CD8-positive, alpha-beta memory T cell (primary cell): ENCODE results near the gene IRF1. TPM values are rescaled to one million over a fixed set of nuclear protein-coding genes. Genes with fewer than 3 reads are reported as not detected.

Experiments used
- CTCF ChIA-PET: fragments of 350-600 bp; sonication (Branson Sonifier 250); formaldehyde crosslinking; loops from one replicate; lab custom pipeline; 2021; ENCODE audit warnings: antibody characterized with exemption; lab: Charles Lee
- POLR2A ChIA-PET: fragments of 350-600 bp; sonication (Branson Sonifier 250); formaldehyde crosslinking; loops from one replicate; lab custom pipeline; 2021; ENCODE audit warnings: antibody characterized with exemption; lab: Charles Lee
- DNase-seq, 5 donors: peaks; one replicate each; pipeline versions ENCODE4 v3.0.0 to v3.0.0-alpha.2; 2020 to 2022; ENCODE audit warnings: mixed read lengths in 1 of 5
- H3K27ac ChIP-seq: one replicate; pipeline ENCODE4 v1.7.0; 2013; ENCODE audit warnings: low read depth, mild to moderate bottlenecking, low read length, moderate library complexity
- H3K27me3 ChIP-seq: 2 replicates; pipeline ENCODE4 v1.7.0; 2013; ENCODE audit warnings: low read length, mild to moderate bottlenecking; ENCODE audit not compliant: insufficient read depth, poor library complexity, severe bottlenecking
- H3K36me3 ChIP-seq: 2 replicates; pipeline ENCODE4 v1.7.0; 2013; ENCODE audit warnings: mild to moderate bottlenecking, low read length, moderate library complexity; ENCODE audit not compliant: insufficient read depth
- H3K4me1 ChIP-seq: 2 replicates; pipeline ENCODE4 v1.7.0; 2013; ENCODE audit warnings: mild to moderate bottlenecking, low read length, moderate library complexity; ENCODE audit not compliant: insufficient read depth
- H3K4me3 ChIP-seq: 2 replicates; pipeline ENCODE4 v1.7.0; 2013; ENCODE audit warnings: mild to moderate bottlenecking, low read length
- H3K9me3 ChIP-seq: 2 replicates; pipeline ENCODE4 v1.7.0; 2013; ENCODE audit warnings: mild to moderate bottlenecking, low read length
- H3K27ac Mint-ChIP-seq, 8 donors: one replicate each; pipeline ENCODE4 v1.8.0; 2020 to 2021; ENCODE audit warnings: mixed read lengths in 8 of 8, mild to moderate bottlenecking in 6 of 8, inconsistent platforms in 3 of 8, moderate library complexity in 3 of 8
- H3K27me3 Mint-ChIP-seq, 2 donors: one replicate each; pipeline ENCODE4 v1.8.0; 2020 to 2021; ENCODE audit warnings: mixed read lengths in 2 of 2, mild to moderate bottlenecking in 1 of 2, moderate library complexity in 1 of 2
- H3K36me3 Mint-ChIP-seq, 3 donors: one replicate each; pipeline ENCODE4 v1.8.0; 2020 to 2021; ENCODE audit warnings: mixed read lengths in 3 of 3, inconsistent platforms in 1 of 3, mild to moderate bottlenecking in 1 of 3
- H3K4me1 Mint-ChIP-seq, 3 donors: one replicate each; pipeline ENCODE4 v1.8.0; 2020 to 2021; ENCODE audit warnings: mixed read lengths in 3 of 3, inconsistent platforms in 1 of 3, mild to moderate bottlenecking in 1 of 3
- H3K4me3 Mint-ChIP-seq, 7 donors: one replicate each; pipeline ENCODE4 v1.8.0; 2020 to 2021; ENCODE audit warnings: mixed read lengths in 7 of 7, mild to moderate bottlenecking in 6 of 7, moderate library complexity in 4 of 7, inconsistent platforms in 2 of 7
- H3K9me3 Mint-ChIP-seq, 5 donors: one replicate each; pipeline ENCODE4 v1.8.0; 2020 to 2022; ENCODE audit warnings: mixed read lengths in 5 of 5, mild to moderate bottlenecking in 3 of 5, moderate library complexity in 2 of 5, inconsistent platforms in 1 of 5
- polyA plus RNA-seq: library from polyadenylated mRNA; unstranded; fragments of 300-500 nt; fragmentation: Illumina TruSeq; gene quantifications from one replicate; pipeline ENCODE4 v1.2.3, GENCODE V29; 2021
- total RNA-seq, 2 experiments: library from RNA; stranded (reverse); gene quantifications; one replicate each; pipeline ENCODE4 v1.2.3, GENCODE V29; 2021

IRF1 gene
- total and polyA plus RNA-seq, 3 experiments from 2014 or later: 115 to 204 (median 121) TPM

GRCh38 chr5:132476876-132477781 lies 13.4 kb downstream of the IRF1 start:
- Histone ChIP-seq H3K27me3 (no peaks in the 10 kb centered on the region), H3K27ac (no peak overlapping the region), H3K36me3 (no peaks in the 10 kb centered on the region), H3K9me3 (no peaks in the 10 kb centered on the region), H3K4me1 (peaks cover 79% of the 10 kb centered on the region), H3K4me3 (no peak overlapping the region)
- Mint-ChIP-seq H3K4me1 (peaks cover 83 to 96% (median 94%) of the 10 kb centered on the region in 3 donors), H3K36me3 (peaks cover 0 to 33% (median 0%) of the 10 kb centered on the region in 3 donors), H3K27me3 (peaks cover 0 to 9% of the 10 kb centered on the region in 2 donors), H3K27ac (peak overlapping the region; percentile 74 to 98 (median 94)), H3K9me3 (peaks cover 0 to 5% (median 0%) of the 10 kb centered on the region in 5 donors), H3K4me3 (peak overlapping the region in 5 of 7 donors; percentile 25 to 76 (median 49))
- DNase-seq: peak in 3 of 5 donors; percentile 5 to 36 (median 34)
- ChIA-PET CTCF (interaction anchor here (0.9 to 13.7 kb wide), 9 partner anchors 11 to 91 kb away, joined by 3 to 222 read pairs (median 22); partner anchors contain the start of gene IRF1), POLR2A (interaction anchor here (0.6 to 16.3 kb wide), 12 partner anchors 11 to 108 kb away, joined by 3 to 182 read pairs (median 10); partner anchors contain the start of genes IRF1 and SLC22A5)

GRCh38 chr5:132475987-132476875 lies 14.3 kb downstream of the IRF1 start:
- no peak overlapping the region for H3K4me3 ChIP-seq
- CTCF ChIA-PET: interaction anchor here (0.8 to 13.7 kb wide), 4 partner anchors 14 to 65 kb away, joined by 3 to 222 read pairs (median 12); partner anchors contain the start of gene IRF1
- no peaks in the 10 kb centered on the region for H3K9me3 ChIP-seq
- DNase-seq: peak in 3 of 5 donors; percentile 2 to 45 (median 29)
- Mint-ChIP-seq H3K9me3 (peaks cover 0 to 5% (median 0%) of the 10 kb centered on the region in 5 donors), H3K27ac (peak overlapping the region; percentile 91 to 99 (median 94)), H3K4me3 (peak overlapping the region in 5 of 7 donors; percentile 32 to 70 (median 52)), H3K4me1 (peaks cover 87 to 98% (median 97%) of the 10 kb centered on the region in 3 donors), H3K27me3 (peaks cover 0 to 9% of the 10 kb centered on the region in 2 donors), H3K36me3 (peaks cover 0 to 30% (median 0%) of the 10 kb centered on the region in 3 donors)
- H3K27ac ChIP-seq: no peak overlapping the region
- no peaks in the 10 kb centered on the region for H3K36me3 ChIP-seq
- peaks cover 88% of the 10 kb centered on the region for H3K4me1 ChIP-seq
- POLR2A ChIA-PET: interaction anchor here (0.6 to 16.3 kb wide), 7 partner anchors 10 to 65 kb away, joined by 3 to 182 read pairs (median 5); partner anchors contain the start of gene IRF1
- H3K27me3 ChIP-seq: no peaks in the 10 kb centered on the region

- peak overlapping the region; percentile 93 to 99 (median 94) for H3K27ac Mint-ChIP-seq
- peak overlapping the region in 4 of 7 donors; percentile 23 to 70 (median 50) for H3K4me3 Mint-ChIP-seq
- DNase-seq: peak in 3 of 5 donors; percentile 12 to 45 (median 13)
- peaks cover 0 to 9% of the 10 kb centered on the region in 2 donors for H3K27me3 Mint-ChIP-seq
- H3K36me3 Mint-ChIP-seq: peaks cover 0 to 31% (median 2%) of the 10 kb centered on the region in 3 donors
- Histone ChIP-seq H3K4me1 (peaks cover 88% of the 10 kb centered on the region), H3K36me3 (no peaks in the 10 kb centered on the region), H3K27me3 (no peaks in the 10 kb centered on the region), H3K9me3 (no peaks in the 10 kb centered on the region), H3K27ac (peak overlapping the region; percentile 29), H3K4me3 (no peak overlapping the region)
- POLR2A ChIA-PET: interaction anchor here (0.8 to 16.3 kb wide), 6 partner anchors 9 to 63 kb away, joined by 3 to 182 read pairs (median 23); partner anchors contain the start of gene IRF1
- CTCF ChIA-PET: interaction anchor here (1.0 to 13.7 kb wide), 7 partner anchors 9 to 89 kb away, joined by 3 to 222 read pairs (median 5); partner anchors contain the start of gene IRF1
- H3K9me3 Mint-ChIP-seq: peaks cover 0 to 5% (median 0%) of the 10 kb centered on the region in 5 donors
- H3K4me1 Mint-ChIP-seq: peaks cover 89 to 98% (median 97%) of the 10 kb centered on the region in 3 donors
Measured at GRCh38 chr5:132475497-132475882, 15.1 kb downstream of the IRF1 start.

- H3K4me3 ChIP-seq: no peak overlapping the region
- Mint-ChIP-seq H3K4me1 (peaks cover 89 to 99% (median 97%) of the 10 kb centered on the region in 3 donors), H3K36me3 (peaks cover 0 to 35% (median 2%) of the 10 kb centered on the region in 3 donors), H3K9me3 (peaks cover 0 to 5% (median 0%) of the 10 kb centered on the region in 5 donors), H3K4me3 (peak overlapping the region; percentile 9 to 74 (median 51)), H3K27ac (peak overlapping the region; percentile 93 to 99 (median 96)), H3K27me3 (peaks cover 0 to 9% of the 10 kb centered on the region in 2 donors)
- H3K27ac ChIP-seq: peak overlapping the region; percentile 29
- peak in 3 of 5 donors; percentile 15 to 42 (median 18) for DNase-seq
- no peaks in the 10 kb centered on the region for H3K27me3 ChIP-seq
- H3K36me3 ChIP-seq: no peaks in the 10 kb centered on the region
- ChIA-PET CTCF (interaction anchor here (1.0 to 13.7 kb wide), 7 partner anchors 9 to 88 kb away, joined by 3 to 222 read pairs (median 5); partner anchors contain the start of gene IRF1), POLR2A (interaction anchor here (0.8 to 16.3 kb wide), 10 partner anchors 9 to 63 kb away, joined by 3 to 182 read pairs (median 8); partner anchors contain the start of gene IRF1)
- H3K9me3 ChIP-seq: no peaks in the 10 kb centered on the region
- H3K4me1 ChIP-seq: peaks cover 89% of the 10 kb centered on the region
Measured at GRCh38 chr5:132474881-132475496, 15.6 kb downstream of the IRF1 start.

- Mint-ChIP-seq H3K36me3 (peaks cover 0 to 36% (median 7%) of the 10 kb centered on the region in 3 donors), H3K27me3 (peaks cover 0 to 9% of the 10 kb centered on the region in 2 donors), H3K27ac (peak overlapping the region; percentile 93 to 99 (median 96)), H3K9me3 (peaks cover 0 to 5% (median 0%) of the 10 kb centered on the region in 5 donors), H3K4me1 (peaks cover 89 to 99% (median 97%) of the 10 kb centered on the region in 3 donors), H3K4me3 (peak overlapping the region in 6 of 7 donors; percentile 13 to 74 (median 60))
- Histone ChIP-seq H3K27ac (peak overlapping the region; percentile 62), H3K36me3 (no peaks in the 10 kb centered on the region), H3K27me3 (no peaks in the 10 kb centered on the region), H3K9me3 (no peaks in the 10 kb centered on the region), H3K4me3 (no peak overlapping the region), H3K4me1 (peaks cover 89% of the 10 kb centered on the region)
- CTCF ChIA-PET: interaction anchor here (0.8 to 13.7 kb wide), 11 partner anchors 8 to 88 kb away, joined by 3 to 222 read pairs (median 7); partner anchors contain the start of gene IRF1
- peak in 4 of 5 donors; percentile 1 to 33 (median 16) for DNase-seq
- POLR2A ChIA-PET: interaction anchor here (0.8 to 16.3 kb wide), 13 partner anchors 10 to 63 kb away, joined by 3 to 182 read pairs (median 8); partner anchors contain the start of gene IRF1
Measured at GRCh38 chr5:132474131-132474723, 16.3 kb downstream of the IRF1 start.

GRCh38 chr5:132473668-132474067 lies 16.9 kb downstream of the IRF1 start:
- peaks cover 89% of the 10 kb centered on the region for H3K4me1 ChIP-seq
- H3K27me3 Mint-ChIP-seq: peaks cover 0 to 9% of the 10 kb centered on the region in 2 donors
- H3K27ac ChIP-seq: peak overlapping the region; percentile 62

More at GRCh38 chr5:132473668-132474067, 16.9 kb downstream of the IRF1 start:
- POLR2A ChIA-PET: interaction anchor here (0.8 to 16.3 kb wide), 14 partner anchors 9 to 62 kb away, joined by 3 to 182 read pairs (median 8); partner anchors contain the start of gene IRF1
- Histone ChIP-seq H3K4me3 (no peak overlapping the region), H3K36me3 (no peaks in the 10 kb centered on the region), H3K27me3 (no peaks in the 10 kb centered on the region), H3K9me3 (no peaks in the 10 kb centered on the region)
- DNase-seq: no peak
- H3K9me3 Mint-ChIP-seq: peaks cover 0 to 5% (median 0%) of the 10 kb centered on the region in 5 donors
- peak overlapping the region; percentile 93 to 99 (median 96) for H3K27ac Mint-ChIP-seq
- peak overlapping the region in 6 of 7 donors; percentile 52 to 74 (median 57) for H3K4me3 Mint-ChIP-seq
- CTCF ChIA-PET: interaction anchor here (0.8 to 13.7 kb wide), 14 partner anchors 9 to 87 kb away, joined by 3 to 222 read pairs (median 6); partner anchors contain the start of gene IRF1
- H3K36me3 Mint-ChIP-seq: peaks cover 0 to 38% (median 11%) of the 10 kb centered on the region in 3 donors
- peaks cover 89 to 99% (median 97%) of the 10 kb centered on the region in 3 donors for H3K4me1 Mint-ChIP-seq
